NB4 (cell line): ENCODE measurements around the gene FSTL4.

Experiments used
- CTCF ChIP-seq: IDR thresholded peaks from one replicate; pipeline ENCODE4 v1.5.1; 2012; ENCODE audit warnings: low read depth, low read length
- MAX ChIP-seq: IDR thresholded peaks from 2 replicates; pipeline ENCODE4 v1.6.1; 2011; ENCODE audit warnings: low read depth, low read length
- MYC ChIP-seq: IDR thresholded peaks from 2 replicates; pipeline ENCODE4 v1.6.1; 2011; ENCODE audit warnings: low read depth, low read length
- POLR2A ChIP-seq: IDR thresholded peaks from 2 replicates; pipeline ENCODE4 v1.6.1; 2011; ENCODE audit warnings: mild to moderate bottlenecking; ENCODE audit not compliant: insufficient read length; ENCODE audit errors: extremely low read depth

DNA sequence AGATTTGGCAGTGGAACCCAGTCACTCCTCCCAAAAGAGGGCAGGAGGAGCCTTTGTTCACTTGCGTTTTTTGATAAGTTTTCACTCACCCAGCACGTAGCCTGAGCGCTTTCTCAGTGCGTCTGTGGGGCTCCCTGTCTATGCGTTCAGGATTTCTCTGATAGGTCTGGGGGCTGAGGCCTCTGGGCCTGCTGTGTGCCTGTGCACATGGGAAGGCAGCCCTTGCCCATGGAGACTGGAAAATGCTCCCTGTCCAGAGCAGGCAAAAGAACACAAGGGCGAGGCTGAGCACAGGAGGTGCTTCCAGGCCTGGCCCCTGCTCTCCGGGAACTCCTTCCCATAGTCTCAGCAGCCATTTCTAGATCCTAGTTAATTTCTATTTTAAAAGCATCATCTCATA is 249.9 kb downstream of the FSTL4 start:
- TF ChIP-seq CTCF, result no peak
- no peak for TF ChIP-seq POLR2A
- no peak for TF ChIP-seq MAX
- no peak for TF ChIP-seq MYC
